ENCODE results near the gene PSME1.

DNA sequence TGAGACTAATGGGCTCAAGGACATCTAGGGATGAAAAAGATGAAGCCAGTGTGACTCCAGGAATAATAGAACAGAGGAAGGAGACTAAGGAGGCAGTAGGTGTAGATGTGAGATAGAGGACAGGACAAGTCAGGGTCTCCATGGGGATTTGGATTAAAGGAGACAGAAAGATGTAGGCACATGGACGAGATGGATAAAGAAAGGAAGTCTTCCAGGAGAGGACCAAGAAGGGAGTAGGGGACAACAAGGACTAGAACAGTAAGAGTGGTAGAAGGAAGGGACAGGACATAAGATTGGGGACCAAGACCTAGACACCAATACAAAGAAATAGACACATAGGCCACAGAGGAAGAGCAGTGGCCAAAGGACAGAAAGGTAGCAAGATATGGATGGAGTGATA is 49.0 kb upstream of the PSME1 start:
- TF ChIP-seq, protein P1, sequence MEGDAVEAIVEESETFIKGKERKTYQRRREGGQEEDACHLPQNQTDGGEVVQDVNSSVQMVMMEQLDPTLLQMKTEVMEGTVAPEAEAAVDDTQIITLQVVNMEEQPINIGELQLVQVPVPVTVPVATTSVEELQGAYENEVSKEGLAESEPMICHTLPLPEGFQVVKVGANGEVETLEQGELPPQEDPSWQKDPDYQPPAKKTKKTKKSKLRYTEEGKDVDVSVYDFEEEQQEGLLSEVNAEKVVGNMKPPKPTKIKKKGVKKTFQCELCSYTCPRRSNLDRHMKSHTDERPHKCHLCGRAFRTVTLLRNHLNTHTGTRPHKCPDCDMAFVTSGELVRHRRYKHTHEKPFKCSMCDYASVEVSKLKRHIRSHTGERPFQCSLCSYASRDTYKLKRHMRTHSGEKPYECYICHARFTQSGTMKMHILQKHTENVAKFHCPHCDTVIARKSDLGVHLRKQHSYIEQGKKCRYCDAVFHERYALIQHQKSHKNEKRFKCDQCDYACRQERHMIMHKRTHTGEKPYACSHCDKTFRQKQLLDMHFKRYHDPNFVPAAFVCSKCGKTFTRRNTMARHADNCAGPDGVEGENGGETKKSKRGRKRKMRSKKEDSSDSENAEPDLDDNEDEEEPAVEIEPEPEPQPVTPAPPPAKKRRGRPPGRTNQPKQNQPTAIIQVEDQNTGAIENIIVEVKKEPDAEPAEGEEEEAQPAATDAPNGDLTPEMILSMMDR (conservative IDR thresholded peaks at IDR 0.05; ENCODE audit: low read length) = no peak
- TF ChIP-seq EZH2phosphoT487 (IDR thresholded peaks at IDR 0.05; ENCODE audit: borderline replicate concordance, low read depth, low read length) = no peak
